HG02678 (cell line): Measurements from ENCODE around the gene EDN1.

Experiments used
- ATAC-seq: cut with Tn5 transposase; IDR thresholded peaks from one replicate; pipeline ENCODE4 v1.9.1; 2021; ENCODE audit warnings: mild to moderate bottlenecking, moderate library complexity; ENCODE audit not compliant: unreplicated experiment

Gene EDN1

GRCh38 chr6:12293931-12294807, 4.0 kb downstream of the EDN1 start:
- ATAC-seq, result no peak

- no peak for ATAC-seq
Measured at GRCh38 chr6:12294851-12295536, 4.8 kb downstream of the EDN1 start.

- no peak for ATAC-seq
Measured at GRCh38 chr6:12295558-12296254, 5.5 kb downstream of the EDN1 start.

- ATAC-seq, result no peak
Measured at GRCh38 chr6:12296255-12296573, 6.1 kb downstream of the EDN1 start.

GRCh38 chr6:12296604-12297003, 6.4 kb downstream of the EDN1 start:
- ATAC-seq, result no peak

GRCh38 chr6:12297363-12298016, 7.3 kb downstream of the EDN1 start:
- ATAC-seq, result no peak

- ATAC-seq, result no peak
Measured at GRCh38 chr6:12298017-12298978, 8.1 kb downstream of the EDN1 start.

GRCh38 chr6:12298995-12299394, 8.8 kb downstream of the EDN1 start:
- ATAC-seq, result no peak

- no peak for ATAC-seq
Measured at GRCh38 chr6:12301018-12301417, 10.9 kb downstream of the EDN1 start.

- ATAC-seq, result no peak
Measured at GRCh38 chr6:12304487-12304886, 14.3 kb downstream of the EDN1 start.

- ATAC-seq, result no peak
Measured at GRCh38 chr6:12309070-12309469, 18.9 kb downstream of the EDN1 start.

GRCh38 chr6:12311106-12311505, 20.9 kb downstream of the EDN1 start:
- no peak for ATAC-seq

- no peak for ATAC-seq
Measured at GRCh38 chr6:12312736-12313135, 22.6 kb downstream of the EDN1 start.

- ATAC-seq, result no peak
Measured at GRCh38 chr6:12313306-12313991, 23.3 kb downstream of the EDN1 start.

GRCh38 chr6:12313992-12314589, 23.9 kb downstream of the EDN1 start:
- ATAC-seq, result no peak

GRCh38 chr6:12314751-12315150, 24.6 kb downstream of the EDN1 start:
- no peak for ATAC-seq

GRCh38 chr6:12315292-12316081, 25.3 kb downstream of the EDN1 start:
- no peak for ATAC-seq

GRCh38 chr6:12318749-12319148, 28.6 kb downstream of the EDN1 start:
- ATAC-seq, result no peak
